GM21526 (cell line): ENCODE measurements around the gene IRF7.

Experiments
- ATAC-seq: cut with Tn5 transposase; IDR thresholded peaks from one replicate; pipeline ENCODE4 v1.9.1; 2021; ENCODE audit warnings: moderate library complexity; ENCODE audit not compliant: unreplicated experiment, low FRiP score

Gene IRF7

DNA sequence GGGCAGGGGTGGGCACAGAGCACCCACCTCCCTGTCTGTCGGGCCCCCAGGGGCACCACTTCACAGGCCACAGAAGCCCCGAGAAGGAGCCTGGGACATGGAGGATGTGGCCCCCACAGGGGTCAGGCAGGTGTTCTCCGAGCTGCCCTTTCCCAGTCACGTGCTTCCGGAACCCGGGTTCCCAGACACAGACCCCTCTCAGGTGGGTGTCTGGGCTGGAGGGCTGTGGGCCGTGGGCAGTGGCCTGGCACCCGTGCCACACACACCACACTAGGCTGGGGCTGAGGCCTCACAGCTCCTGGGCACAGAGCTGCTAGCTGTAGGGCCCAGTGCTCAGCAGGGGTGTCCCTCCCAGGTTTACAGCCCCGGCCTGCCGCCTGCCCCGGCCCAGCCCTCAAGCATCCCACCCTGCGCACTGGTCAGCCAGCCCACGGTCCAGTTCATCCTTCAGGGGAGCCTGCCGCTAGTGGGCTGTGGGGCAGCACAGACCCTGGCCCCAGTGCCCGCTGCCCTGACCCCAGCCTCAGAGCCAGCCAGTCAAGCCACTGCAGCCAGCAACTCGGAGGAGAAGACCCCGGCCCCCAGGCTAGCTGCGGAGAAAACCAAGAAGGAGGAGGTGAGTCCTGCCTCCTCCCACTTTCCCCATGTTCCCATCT is 5.5 kb downstream of the IRF7 start:
- no peak for ATAC-seq

DNA sequence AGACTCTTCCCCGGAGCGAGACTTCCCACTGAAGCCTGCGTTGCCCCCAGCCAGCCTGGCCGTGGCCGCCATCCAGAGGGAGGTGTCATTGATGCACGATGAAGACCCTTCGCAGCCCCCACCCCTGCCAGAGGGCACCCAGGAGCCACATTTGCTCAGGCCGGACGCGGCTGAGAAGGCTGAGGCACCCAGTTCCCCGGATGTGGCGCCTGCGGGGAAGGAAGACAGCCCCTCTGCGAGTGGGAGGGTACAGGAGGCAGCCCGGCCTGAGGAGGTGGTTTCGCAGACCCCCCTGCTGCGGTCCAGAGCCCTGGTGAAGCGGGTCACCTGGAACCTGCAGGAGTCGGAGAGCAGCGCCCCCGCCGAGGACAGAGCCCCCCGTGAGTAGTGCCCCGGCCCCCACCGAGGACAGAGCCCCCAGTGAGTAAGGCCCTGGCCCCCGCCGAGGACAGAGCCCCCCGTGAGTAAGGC is 6.4 kb downstream of the IRF7 start:
- ATAC-seq: no peak

DNA sequence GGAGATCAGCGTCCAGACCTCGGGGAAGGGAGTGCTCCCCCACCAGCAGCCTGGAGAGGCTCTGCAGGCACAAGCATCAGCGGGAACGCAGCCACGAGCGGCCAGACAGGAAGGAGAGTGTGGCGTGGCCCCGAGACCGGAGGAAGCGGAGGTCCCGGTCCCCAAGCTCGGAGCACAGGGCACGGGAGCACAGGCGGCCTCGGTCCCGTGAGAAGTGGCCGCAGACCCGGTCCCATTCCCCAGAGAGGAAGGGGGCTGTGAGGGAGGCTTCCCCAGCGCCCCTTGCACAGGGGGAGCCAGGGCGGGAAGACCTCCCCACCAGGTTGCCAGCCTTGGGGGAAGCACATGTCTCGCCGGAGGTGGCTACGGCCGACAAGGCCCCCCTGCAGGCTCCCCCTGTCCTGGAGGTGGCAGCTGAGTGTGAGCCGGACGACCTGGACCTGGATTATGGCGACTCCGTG is 6.9 kb downstream of the IRF7 start:
- ATAC-seq: no peak

DNA sequence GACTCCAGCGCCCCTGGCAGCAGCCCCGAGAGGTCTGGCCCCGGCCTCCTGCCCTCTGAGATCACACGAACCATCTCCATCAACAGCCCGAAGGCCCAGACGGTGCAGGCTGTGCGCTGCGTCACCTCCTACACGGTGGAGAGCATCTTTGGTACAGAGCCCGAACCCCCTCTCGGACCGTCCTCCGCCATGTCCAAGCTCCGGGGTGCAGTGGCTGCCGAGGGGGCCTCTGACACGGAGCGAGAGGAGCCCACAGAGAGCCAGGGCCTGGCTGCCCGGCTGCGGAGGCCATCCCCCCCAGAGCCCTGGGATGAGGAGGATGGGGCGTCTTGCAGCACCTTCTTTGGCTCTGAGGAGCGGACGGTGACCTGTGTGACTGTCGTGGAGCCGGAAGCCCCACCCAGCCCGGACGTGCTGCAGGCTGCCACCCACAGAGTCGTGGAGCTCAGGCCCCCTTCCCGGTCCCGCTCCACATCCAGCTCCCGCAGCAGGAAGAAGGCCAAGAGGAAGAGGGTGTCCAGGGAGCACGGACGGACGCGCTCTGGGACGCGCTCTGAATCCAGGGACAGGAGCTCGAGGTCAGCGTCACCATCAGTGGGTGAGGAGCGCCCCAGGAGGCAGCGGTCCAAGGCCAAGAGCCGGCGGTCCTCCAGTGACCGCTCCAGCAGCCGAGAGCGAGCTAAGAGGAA is 7.6 kb downstream of the IRF7 start:
- no peak for ATAC-seq

DNA sequence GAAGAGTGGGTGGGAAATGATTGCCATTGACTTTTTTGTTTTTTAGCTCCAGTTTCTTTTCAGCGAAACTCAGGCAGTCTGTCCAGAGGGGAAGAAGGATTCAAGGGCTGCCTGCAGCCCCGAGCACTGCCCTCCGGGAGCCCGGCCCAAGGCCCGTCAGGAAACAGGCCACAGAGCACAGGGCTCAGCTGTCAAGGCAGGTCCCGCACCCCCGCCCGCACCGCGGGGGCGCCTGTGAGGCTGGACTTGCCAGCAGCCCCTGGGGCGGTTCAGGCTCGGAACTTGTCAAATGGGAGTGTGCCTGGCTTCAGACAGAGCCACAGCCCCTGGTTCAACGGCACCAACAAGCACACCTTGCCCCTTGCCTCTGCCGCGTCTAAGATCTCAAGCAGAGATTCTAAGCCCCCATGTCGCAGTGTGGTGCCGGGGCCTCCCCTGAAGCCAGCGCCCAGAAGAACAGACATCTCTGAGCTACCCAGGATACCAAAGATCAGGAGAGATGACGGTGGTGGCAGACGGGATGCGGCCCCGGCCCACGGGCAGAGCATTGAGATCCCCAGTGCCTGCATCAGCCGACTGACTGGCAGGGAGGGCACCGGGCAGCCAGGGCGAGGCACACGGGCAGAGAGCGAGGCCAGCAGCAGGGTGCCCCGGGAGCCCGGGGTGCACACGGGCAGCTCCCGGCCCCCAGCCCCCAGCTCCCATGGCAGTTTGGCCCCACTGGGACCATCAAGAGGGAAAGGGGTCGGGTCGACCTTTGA is 8.6 kb downstream of the IRF7 start:
- no peak for ATAC-seq

DNA sequence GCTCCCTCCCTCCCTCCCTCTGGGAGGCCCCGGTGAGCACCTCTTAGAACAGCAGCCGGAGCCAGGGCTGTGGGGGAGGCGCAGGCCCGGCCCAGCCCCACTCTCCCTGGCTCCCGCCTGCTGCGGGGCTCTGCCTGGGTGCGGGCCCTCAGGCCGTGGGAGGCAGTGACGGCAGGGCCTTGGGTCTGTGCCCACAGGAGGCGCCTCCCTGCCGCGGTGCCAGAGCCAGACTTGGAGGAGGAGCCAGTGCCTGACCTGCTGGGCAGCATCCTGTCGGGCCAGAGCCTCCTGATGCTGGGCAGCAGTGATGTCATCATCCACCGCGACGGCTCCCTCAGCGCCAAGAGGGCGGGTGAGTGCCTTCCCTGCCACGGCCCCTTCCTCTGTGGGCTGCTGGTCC is 9.5 kb downstream of the IRF7 start:
- ATAC-seq: no peak

DNA sequence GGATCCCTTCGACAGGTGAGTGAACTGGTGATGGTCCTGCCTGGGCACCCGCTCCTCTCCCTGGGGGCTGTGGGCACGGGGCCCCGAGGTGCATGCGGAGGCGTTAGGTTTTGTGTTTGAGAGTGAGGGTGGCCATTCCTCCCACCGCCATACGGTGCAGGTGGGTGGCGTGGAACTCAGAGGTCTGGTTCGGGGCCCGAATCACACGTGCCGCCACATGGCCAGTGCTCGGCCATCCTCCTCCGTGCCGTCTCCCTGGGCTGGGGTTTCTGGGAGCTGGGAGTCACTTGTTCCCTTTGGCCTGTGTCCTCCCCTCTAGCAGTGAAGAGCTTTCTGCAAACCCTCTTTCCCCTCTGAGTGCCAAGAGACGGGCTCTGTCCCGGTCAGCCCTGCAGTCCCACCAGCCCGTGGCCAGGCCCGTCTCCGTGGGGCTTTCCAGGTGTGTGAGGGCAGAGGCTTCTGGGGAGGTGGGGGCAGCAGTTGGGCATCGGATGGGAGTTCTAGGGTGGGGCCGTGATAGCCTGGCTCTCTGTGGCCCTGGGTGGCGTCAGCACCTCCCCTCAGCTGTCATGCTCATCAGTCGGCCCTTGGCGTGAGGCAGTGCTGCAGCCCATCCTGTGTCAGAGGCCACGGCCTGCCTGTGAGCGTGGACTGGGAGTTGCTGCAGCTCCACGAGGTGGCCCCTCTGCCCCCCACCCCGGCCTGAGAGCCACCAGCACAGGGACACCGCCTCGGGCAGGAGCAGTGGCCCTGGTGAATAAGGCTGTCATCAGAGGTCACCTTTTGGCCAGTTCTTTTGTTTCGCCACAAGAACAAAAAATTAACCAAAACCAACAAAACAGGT is 10.2 kb downstream of the IRF7 start:
- ATAC-seq: no peak

DNA sequence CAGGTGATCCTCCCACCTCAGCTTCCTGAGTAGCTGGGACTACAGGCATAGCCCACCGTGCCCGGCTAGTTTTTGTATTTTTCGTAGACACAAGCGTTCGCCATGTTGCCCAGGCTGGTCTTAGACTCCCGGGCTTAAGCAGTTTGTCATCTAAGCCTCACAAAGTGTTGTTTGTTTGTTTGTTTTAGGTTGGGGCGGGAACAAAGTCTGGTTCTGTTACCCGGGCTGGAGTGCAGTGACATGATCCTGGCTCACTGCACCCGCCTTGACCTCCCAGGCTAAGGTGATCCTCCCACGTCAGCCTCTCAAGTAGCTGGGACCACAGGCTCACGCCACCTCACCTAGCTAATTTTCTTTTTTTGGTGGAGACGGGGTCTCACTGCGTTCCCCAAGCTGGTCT is 12.6 kb downstream of the IRF7 start:
- ATAC-seq: no peak

DNA sequence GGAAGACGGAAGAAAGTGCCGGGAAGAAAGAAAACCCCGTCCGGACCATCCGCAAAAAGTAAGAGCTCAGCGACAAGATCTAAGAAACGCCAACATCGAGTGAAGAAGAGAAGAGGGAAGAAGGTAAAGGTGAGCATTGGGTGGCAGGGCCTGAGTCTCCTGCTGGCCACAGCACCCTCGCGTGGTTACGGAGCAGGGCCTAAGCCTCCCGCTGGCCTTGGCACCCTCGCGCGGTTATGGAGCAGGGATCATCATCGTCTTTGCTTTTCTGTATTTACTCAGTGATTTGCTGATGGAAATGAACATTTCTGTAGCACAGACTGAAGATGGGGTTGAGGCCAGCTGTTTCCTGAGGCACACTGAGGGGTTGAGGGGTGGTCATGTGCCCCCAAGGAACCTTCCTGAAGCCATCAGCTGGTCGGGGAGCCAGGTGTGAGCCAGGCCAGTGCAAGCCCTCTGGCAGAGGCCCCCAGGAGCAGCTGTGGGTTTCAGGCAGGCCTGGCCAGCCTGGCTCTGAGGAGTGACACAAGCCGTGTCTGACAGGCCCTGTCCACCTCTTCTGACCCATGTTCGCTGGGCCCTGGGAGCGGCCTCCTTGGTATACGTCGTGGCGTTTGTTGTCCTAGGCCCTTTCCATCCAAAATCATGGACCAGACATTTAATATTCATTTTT is 14.0 kb downstream of the IRF7 start:
- ATAC-seq: no peak

DNA sequence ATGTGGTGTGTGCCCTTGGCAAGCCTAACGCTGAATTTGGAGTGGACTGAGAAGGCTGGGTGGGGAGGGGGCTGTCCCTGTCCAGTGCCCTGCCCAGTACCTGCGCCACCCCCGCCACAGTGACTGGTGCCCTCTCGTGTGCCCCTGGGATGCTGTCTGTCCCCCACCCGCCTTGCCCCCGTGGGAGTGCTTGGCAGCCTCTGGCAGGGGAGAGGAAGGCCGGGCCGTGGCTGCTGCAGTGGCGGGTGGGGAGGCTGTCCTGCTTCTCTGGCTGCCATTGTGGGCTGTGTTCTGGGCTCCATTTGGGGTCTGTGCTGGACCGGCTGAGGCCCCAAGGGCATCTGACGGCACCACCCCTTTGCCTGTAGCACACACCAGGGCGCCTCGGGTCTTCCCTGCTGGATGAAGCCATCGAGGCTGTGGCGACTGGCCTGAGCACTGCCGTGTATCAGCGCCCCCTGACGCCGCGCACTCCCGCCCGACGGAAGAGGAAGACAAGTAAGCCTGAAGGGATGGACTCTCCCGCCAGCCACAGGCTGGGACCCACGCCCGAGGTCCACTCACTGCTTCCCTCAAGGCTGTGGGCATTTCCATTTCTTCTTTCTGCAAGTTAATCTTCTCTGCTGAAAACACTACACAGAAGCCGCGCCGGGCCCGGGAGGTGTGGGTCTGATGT is 17.6 kb downstream of the IRF7 start:
- ATAC-seq: no peak

DNA sequence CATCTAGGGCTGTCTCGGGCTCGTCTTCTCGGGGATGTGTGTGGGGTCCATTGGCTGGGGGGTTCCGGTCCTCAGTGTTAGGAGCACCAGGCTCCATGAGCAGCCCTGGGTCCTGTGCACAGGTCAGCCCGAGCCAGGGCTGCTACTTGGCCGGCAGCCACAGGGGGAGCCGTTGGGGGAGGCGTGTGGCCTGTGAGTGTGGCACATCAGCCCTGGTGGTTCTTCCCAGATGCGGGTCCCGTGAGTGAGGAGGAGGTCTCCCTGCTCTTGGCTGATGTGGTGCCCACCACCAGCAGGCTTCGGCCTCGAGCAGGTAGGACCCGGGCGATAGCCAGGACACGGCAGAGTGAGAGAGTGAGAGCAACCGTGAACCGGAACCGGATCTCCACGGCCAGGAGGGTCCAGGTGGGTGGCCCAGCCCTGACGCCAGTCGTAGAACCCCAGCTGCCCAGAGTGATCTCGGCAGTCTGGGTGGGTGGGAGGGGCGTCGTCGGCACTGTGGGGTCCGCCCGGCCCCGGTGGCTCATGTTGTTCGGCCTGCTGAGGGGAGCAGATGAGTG is 18.5 kb downstream of the IRF7 start:
- no peak for ATAC-seq

DNA sequence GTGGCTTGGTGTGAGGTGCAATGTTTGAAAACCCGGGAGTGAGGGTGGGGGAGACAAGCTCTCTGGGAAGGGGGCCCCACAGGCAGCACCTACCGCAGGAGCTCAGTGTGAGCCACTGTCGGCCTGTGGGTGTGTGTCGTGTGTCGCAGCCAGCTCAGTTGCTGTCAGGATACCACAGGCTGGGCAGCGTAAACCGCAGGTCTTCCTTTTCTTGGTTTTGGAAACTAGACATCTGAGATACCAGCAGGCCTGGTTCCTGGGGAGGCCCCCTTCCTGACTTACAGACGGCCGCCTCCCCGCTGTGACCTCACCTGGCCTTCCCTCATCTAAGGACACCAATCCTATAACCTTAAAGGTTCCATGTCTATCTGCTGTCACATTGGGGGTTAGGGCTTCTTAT is 19.4 kb downstream of the IRF7 start:
- ATAC-seq: no peak

DNA sequence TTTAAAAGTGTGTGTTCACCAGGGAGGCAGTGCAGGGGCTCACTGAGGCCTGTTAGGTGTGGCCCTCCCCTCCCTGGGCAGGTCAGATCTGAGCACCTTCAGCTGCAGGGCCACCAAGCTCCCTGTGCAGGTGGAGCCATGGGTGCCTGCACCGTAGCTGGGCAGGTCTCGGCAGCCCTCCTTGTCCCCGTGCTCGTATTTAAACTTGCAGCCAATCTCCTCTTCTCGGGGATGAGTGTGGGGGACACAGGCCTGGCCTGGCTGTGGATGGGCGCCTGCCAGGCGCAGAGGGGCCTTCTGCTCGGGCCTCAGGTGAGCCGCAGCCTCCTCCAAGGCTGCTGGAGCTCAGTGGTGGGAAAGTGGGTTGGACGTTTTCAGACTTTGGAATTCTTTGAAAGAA is 20.4 kb downstream of the IRF7 start:
- ATAC-seq: no peak

DNA sequence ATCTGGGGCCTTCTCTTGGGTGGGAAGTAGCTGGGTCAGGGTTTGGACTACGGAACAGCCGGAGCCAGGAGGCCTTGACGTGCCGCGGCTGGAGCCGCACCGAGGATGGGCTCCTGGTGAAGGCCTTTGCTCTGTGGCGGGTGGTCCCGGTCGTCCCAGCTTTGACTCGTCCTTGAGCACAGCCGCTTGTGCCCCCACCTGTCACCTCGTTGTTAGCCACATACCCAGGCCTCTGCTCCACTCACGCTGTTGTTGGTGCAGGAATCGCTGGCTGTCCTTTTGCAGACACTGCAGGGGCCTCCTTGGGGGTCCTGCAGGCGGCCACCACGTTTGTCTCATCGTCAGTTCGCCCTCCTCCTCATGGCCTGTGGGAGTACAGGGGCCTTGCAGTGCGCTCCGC is 22.4 kb downstream of the IRF7 start:
- ATAC-seq: no peak

DNA sequence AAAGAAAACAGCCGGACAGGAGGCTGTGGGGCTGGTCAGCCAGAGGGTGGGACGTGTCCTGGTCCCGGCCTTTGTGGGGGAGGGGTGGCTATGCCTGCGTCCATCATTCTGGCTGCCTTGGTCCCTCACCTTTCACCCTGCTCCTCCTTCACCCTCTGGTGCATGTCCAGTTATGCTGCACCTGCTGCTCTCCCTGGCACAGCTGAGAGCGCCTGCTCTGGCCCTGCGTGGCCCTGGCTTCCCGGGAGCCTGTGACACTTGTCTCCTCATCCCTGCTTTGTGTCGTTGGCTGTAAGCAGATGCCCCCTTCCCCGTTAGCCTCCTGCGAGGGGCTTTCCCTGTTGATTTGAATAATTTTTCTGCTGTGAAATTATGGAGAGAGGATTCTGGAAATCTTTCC is 22.8 kb downstream of the IRF7 start:
- ATAC-seq: no peak

DNA sequence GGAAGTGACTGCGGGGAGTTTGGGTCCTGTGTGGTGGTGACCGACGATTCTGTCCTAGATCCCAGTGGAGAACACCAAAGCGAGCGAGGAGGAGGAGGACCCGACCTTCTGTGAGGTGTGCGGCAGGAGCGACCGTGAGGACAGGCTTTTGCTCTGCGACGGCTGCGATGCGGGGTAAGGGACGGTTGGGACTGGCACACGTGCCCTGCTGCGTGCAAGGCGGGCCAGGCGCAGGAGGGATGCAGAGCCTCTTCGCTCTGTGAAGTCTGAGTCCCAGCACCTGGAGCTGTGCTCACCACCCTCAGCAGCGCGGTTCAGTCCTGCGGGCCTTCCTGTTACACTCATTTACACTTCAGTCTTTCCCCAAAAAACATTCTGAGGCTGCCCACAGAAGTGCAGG is 23.2 kb downstream of the IRF7 start:
- no peak for ATAC-seq

DNA sequence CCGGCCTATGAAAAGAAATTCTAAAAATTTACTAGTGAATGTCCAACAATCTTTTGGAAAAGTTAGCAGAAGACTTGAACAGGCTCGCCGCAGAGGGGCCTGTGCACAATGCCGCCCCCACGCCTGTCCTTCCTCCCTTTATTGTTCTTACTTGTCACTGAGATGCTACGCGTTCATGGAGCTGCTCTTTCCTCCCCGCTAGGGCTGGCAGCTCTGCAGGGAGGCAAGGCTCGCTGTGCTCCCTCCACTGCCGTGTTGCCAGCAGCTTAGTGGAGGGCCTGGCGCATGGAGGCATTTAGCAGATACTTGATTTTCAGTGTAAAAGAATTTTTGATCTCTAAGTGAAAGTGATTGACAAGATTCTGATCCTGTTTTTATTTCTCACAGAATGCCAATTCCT is 24.8 kb downstream of the IRF7 start:
- ATAC-seq: no peak

DNA sequence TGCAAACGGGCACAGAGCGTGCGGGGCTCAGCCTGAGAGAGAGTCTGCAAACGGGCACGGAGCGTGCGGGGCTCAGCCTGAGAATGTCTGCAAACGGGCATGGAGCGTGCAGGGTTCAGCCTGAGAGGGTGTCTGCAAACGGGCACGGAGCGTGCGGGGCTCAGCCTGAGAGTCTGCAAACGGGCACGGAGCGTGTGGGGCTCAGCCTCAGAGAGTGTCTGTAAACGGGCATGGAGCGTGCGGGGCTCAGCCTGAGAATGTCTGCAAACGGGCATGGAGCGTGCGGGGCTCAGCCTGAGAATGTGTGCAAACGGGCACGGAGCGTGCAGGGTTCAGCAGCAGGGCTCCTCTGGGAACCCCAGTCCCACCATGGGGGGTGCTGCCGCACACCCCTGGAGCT is 26.0 kb downstream of the IRF7 start:
- no peak for ATAC-seq

DNA sequence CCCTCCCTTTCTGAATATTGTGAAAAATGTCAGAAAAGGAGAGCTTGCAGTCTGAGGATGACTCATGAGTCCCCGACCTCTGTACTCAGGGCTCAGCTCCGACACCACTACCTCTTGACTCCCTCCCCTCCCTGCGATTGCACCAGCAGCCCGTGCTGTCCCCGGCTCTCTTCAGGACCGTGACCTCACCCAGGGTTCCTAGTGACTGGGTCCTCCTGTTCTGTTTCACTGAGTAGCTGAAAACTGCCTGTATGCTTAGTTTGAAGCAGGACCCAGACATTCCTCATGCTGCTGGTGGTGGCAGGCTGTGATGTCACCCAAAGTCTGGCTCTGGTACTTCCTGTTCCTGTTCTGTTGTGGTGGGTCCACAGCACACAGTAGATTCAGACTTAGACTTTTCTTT is 27.8 kb downstream of the IRF7 start:
- no peak for ATAC-seq
